Nephron (organoid): ENCODE results near the gene DDX43.
"Not testable (repeated sequence)": the region's sequence is repeated elsewhere in the genome, so short reads cannot be mapped to it uniquely, and the experiment has no call there.

Experiments used
- H3K27ac Mint-ChIP-seq, 3 experiments: 2 replicates each; pipeline ENCODE4 v1.8.0; 2020; ENCODE audit warnings: mixed read lengths in 3 of 3, mild to moderate bottlenecking in 2 of 3, moderate library complexity in 1 of 3
- H3K27me3 Mint-ChIP-seq: 2 replicates; pipeline ENCODE4 v1.8.0; 2021; ENCODE audit warnings: low read depth, mild to moderate bottlenecking, moderate library complexity, mixed read lengths
- H3K36me3 Mint-ChIP-seq: 2 replicates; pipeline ENCODE4 v1.8.0; 2020; ENCODE audit warnings: low read depth, mixed read lengths
- H3K4me1 Mint-ChIP-seq: 2 replicates; pipeline ENCODE4 v1.8.0; 2020; ENCODE audit warnings: mixed read lengths
- H3K4me3 Mint-ChIP-seq, 3 experiments: 2 replicates each; pipeline ENCODE4 v1.8.0; 2020; ENCODE audit warnings: mild to moderate bottlenecking in 3 of 3, mixed read lengths in 3 of 3, moderate library complexity in 2 of 3
- H3K9me3 Mint-ChIP-seq: 2 replicates; pipeline ENCODE4 v1.8.0; 2020; ENCODE audit warnings: mixed read lengths
- TF ChIP-seq, protein P1 (sequence below), 3 experiments: fragments of 200-600 bp; sonication (generic); IDR thresholded peaks; one replicate each; pipeline ENCODE4 v1.5.0; 2021; ENCODE audit warnings: antibody characterized with exemption in 3 of 3; ENCODE audit not compliant: unreplicated experiment in 3 of 3

The DDX43 gene

DNA sequence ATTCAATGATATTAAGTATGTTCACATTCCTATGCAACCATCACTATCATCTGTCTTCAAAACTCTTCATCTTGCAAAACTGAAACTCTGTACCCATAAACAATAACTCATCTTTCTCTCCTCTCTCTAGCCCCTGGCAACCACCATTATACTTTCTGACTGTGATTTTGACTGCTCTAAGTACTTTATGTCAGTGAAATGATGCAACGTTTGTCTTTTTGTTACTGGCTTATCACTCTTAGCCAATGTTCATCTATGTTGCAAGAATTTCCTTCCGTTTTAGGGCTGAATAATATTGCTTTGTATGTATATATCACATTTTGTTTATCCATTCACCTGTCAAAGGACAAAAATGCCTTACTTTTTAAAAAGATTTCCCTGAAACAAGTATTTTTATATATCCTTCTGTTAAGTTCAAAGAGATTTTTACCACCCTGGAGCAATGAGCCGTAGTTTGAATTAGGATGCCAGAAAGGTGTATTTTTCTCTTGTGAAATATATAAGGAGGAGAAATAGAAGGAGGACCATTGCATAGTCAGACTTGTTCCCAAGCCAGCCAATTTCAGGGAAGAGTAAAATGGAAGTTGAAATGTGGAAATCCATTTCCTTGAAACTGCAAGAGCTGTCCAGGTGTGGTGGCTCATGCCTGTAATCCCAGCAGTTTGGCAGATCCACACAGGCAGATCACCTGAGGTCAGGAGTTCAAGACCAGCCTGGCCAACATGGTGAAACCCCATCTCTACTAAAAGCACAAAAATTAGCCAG, 61.4 kb downstream of the DDX43 start:
- TF ChIP-seq, protein P1, sequence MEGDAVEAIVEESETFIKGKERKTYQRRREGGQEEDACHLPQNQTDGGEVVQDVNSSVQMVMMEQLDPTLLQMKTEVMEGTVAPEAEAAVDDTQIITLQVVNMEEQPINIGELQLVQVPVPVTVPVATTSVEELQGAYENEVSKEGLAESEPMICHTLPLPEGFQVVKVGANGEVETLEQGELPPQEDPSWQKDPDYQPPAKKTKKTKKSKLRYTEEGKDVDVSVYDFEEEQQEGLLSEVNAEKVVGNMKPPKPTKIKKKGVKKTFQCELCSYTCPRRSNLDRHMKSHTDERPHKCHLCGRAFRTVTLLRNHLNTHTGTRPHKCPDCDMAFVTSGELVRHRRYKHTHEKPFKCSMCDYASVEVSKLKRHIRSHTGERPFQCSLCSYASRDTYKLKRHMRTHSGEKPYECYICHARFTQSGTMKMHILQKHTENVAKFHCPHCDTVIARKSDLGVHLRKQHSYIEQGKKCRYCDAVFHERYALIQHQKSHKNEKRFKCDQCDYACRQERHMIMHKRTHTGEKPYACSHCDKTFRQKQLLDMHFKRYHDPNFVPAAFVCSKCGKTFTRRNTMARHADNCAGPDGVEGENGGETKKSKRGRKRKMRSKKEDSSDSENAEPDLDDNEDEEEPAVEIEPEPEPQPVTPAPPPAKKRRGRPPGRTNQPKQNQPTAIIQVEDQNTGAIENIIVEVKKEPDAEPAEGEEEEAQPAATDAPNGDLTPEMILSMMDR (IDR thresholded peaks at IDR 0.05; ENCODE audit: unreplicated experiment in 3 of 3): no peak

DNA sequence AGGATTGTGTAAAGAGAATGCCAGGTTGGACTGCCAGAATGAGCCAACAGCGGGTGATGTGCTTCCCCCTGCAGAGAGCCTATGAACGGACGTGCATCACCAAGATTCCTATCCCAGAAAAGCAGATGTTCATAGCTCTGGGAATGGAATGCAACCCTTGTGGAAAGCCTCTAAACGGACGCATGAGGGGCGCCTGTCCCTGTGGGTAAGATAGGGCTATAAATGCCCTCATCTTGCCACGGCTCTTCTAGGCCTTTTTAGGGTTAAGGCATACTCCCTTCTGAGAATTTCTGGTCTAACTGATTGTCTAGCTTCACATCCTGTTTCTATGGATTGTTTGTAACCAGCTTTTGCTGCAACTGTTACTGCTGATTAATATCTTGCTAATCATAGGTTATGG, 64.8 kb downstream of the DDX43 start:
- H3K27ac Mint-ChIP-seq, H3K9me3 Mint-ChIP-seq, H3K27me3 Mint-ChIP-seq, H3K36me3 Mint-ChIP-seq: not testable (repeated sequence)
- Mint-ChIP-seq H3K4me3 (peak overlapping the region; percentile 25 to 77 (median 68)), H3K4me1 (peaks cover 10% of the 10 kb centered on the region)

More for the DNA sequence above, 61.4 kb downstream of the DDX43 start:
- H3K27ac Mint-ChIP-seq: no peak overlapping the region
- no peaks in the 10 kb centered on the region for H3K36me3 Mint-ChIP-seq
- no peaks in the 10 kb centered on the region for H3K4me1 Mint-ChIP-seq
- H3K4me3 Mint-ChIP-seq: no peak overlapping the region
- H3K27me3 Mint-ChIP-seq: peaks cover 4% of the 10 kb centered on the region
- no peaks in the 10 kb centered on the region for H3K9me3 Mint-ChIP-seq

DNA sequence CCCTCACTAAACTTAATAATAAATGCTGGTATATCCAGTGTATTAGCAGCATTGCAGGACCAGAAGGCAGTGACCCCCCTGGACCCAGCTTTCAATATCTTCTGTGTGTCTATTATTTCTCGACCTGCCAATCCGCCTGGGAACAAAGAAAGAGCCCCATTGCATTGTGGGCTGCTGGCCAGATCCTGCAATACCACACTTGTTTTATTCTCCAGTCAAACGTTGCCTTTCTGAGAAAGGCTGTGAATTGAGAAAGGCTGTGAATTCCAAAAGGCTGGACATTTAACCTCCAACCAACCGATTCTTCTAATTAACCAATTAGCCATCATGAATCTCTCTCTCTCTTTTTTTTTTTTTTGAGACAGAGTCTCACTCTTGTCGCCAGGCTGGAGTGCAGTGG, 65.4 kb downstream of the DDX43 start:
- H3K27ac Mint-ChIP-seq: peak overlapping the region in 1 of 3 experiments; percentile 39
- TF ChIP-seq, protein P1 (IDR thresholded peaks at IDR 0.05; ENCODE audit: unreplicated experiment in 3 of 3): no peak
- peaks cover 10% of the 10 kb centered on the region for H3K4me1 Mint-ChIP-seq
- no peaks in the 10 kb centered on the region for H3K9me3 Mint-ChIP-seq
- H3K36me3 Mint-ChIP-seq: peaks cover 7% of the 10 kb centered on the region
- H3K4me3 Mint-ChIP-seq: peak overlapping the region; percentile 52 to 69 (median 67)
- no peaks in the 10 kb centered on the region for H3K27me3 Mint-ChIP-seq

DNA sequence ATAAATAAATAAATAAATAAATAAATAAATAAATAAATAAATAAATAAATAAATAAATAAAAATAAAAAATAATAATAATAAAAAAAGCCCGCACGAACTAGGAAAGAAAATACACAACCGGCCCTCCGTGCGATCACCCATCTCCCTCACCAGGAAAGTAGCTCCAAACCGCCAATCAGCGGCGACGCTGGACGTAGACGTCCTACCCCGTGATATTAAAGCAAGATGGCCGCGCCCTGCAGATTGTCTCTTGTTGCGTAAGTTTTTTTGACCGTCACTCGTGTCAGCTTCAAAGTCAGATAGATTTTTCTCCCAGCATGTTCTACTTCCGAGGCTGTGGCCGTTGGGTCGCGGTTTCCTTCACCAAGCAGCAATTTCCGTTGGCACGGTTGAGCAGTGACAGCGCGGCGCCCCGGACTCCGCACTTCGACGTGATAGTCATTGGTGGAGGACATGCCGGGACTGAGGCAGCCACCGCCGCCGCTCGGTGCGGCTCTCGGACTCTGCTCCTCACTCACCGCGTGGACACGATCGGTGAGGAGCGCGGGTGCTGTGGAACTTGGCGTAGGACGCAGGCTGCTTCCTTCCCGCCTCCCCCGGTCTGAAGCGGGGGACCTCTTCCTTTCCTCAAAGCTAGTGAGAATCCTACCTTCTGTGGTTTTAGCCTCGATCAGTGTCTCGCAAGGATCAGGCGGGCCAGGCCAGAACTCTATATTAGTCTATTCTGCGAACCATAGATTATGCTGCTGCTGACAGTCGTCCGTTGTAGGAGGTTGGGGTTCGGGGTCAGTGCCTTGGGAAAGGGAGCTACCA, 67.1 kb downstream of the DDX43 start, which contains the start of gene MTO1:
TSS of gene MTO1 (plus strand) at position 201 of the 814 bp plus-strand sequence. CDS start at position 319, 118 bp downstream.
- Mint-ChIP-seq H3K9me3 (no peaks in the 10 kb centered on the region), H3K36me3 (peaks cover 13% of the 10 kb centered on the region), H3K4me1 (peaks cover 10% of the 10 kb centered on the region), H3K27ac (peak within 1 kb of the TSS; percentile 97 to 99 (median 99)), H3K27me3 (no peaks in the 10 kb centered on the region), H3K4me3 (peak within 1 kb of the TSS; percentile 95 to 99 (median 95))
- TF ChIP-seq, protein P1 (IDR thresholded peaks at IDR 0.05; ENCODE audit: unreplicated experiment in 3 of 3): no peak
